Activated T-helper 1 cell treated with anti-CD3 and anti-CD28 coated beads, Interleukin-2, amount 50 U/mL, for 16 hours (primary cell): ENCODE results near the gene BACH2.

Source experiments
- DNase-seq, 2 donors: peaks; one replicate each; pipeline ENCODE4 v3.0.0-alpha.2; 2020; ENCODE audit warnings: low read depth in 1 of 2, low spot score in 1 of 2

BACH2 gene

GRCh38 chr6:89950446-89950845 lies 346.2 kb downstream of the BACH2 start:
- DNase-seq = no peak

GRCh38 chr6:89948876-89949275 lies 347.8 kb downstream of the BACH2 start:
- no peak for DNase-seq

GRCh38 chr6:89944826-89945407 lies 351.7 kb downstream of the BACH2 start:
- DNase-seq = no peak

GRCh38 chr6:89944181-89944755 lies 352.4 kb downstream of the BACH2 start:
- no peak for DNase-seq

- DNase-seq = no peak
These were observed 354.0 kb downstream of the BACH2 start for GRCh38 chr6:89942601-89943000.

- DNase-seq = no peak
These were observed 354.7 kb downstream of the BACH2 start for GRCh38 chr6:89941763-89942497.

GRCh38 chr6:89941031-89941762 lies 355.4 kb downstream of the BACH2 start:
- no peak for DNase-seq

GRCh38 chr6:89940225-89941027 lies 356.2 kb downstream of the BACH2 start:
- peak; percentile 27 to 35 for DNase-seq

- no peak for DNase-seq
These were observed 357.5 kb downstream of the BACH2 start for GRCh38 chr6:89939144-89939543.

- DNase-seq = no peak
These were observed 358.6 kb downstream of the BACH2 start for GRCh38 chr6:89938014-89938413.

- no peak for DNase-seq
These were observed 360.5 kb downstream of the BACH2 start for GRCh38 chr6:89936177-89936576.

- DNase-seq = no peak
These were observed 361.8 kb downstream of the BACH2 start for GRCh38 chr6:89934685-89935366.

- DNase-seq = no peak
These were observed 364.3 kb downstream of the BACH2 start for GRCh38 chr6:89932245-89932802.

- DNase-seq = no peak
These were observed 365.9 kb downstream of the BACH2 start for GRCh38 chr6:89930789-89931188.

GRCh38 chr6:89928604-89929003 lies 368.0 kb downstream of the BACH2 start:
- no peak for DNase-seq

GRCh38 chr6:89927791-89928550 lies 368.7 kb downstream of the BACH2 start:
- no peak for DNase-seq

GRCh38 chr6:89927264-89927663 lies 369.4 kb downstream of the BACH2 start:
- no peak for DNase-seq

- DNase-seq = no peak
These were observed 370.8 kb downstream of the BACH2 start for GRCh38 chr6:89925826-89926225.

- DNase-seq = no peak
These were observed 372.4 kb downstream of the BACH2 start for GRCh38 chr6:89924231-89924630.
